Inflammatory macrophage treated with lipopolysaccharide for 4 hours (primary cell): ENCODE results near the gene LIPT2.

Experiments
- DNase-seq: peaks from one replicate; pipeline ENCODE4 v3.0.0-alpha.2; 2020

The LIPT2 gene

DNA sequence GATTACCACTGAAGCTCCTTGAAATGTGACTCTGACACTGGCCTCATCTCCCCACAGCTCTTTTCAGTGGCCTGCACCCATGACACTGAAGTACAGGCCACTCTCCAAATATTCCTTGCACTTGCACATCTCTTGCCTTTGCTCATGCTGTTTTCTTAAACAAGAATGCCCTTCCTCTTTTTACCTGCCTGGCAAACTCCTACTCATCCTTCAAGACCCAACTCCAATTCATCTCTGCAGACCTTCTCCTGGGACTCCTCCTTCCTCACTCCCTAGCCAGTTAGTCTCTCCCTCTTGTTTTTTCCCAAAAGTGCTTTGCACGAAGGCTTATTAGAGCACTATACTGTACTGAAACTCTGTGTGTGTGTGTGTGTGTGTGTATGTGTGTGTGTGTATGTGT, 28.8 kb downstream of the LIPT2 start:
- DNase-seq = no peak

GRCh38 chr11:74463216-74463615, 30.3 kb downstream of the LIPT2 start:
- DNase-seq = no peak

DNA sequence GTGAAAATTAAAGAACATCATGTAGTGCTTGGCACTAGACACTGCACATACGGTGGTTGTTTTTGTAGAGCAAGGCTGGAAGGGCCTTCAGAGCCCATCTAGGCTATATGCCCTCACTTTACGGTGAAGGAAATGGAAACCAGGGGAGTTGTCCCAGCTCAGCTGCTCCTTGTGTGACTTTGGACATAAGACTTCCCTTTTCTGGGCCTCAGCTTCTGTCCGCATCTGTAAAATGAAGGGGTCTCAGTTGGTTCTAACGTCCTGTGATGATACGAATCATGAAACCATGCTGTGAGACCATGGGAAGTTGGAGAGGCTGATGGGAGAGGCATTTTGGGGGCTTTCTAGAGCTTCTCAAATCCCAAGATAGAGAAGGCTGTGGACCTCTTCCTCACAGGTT, 30.9 kb downstream of the LIPT2 start:
- peak; percentile 42 for DNase-seq

- DNase-seq = peak; percentile 89
These were observed 31.5 kb downstream of the LIPT2 start for GRCh38 chr11:74462009-74462408.

GRCh38 chr11:74460481-74461154, 32.9 kb downstream of the LIPT2 start:
- peak; percentile 78 for DNase-seq

GRCh38 chr11:74460065-74460464, 33.5 kb downstream of the LIPT2 start:
- no peak for DNase-seq

GRCh38 chr11:74459584-74459983, 33.9 kb downstream of the LIPT2 start:
- no peak for DNase-seq

DNA sequence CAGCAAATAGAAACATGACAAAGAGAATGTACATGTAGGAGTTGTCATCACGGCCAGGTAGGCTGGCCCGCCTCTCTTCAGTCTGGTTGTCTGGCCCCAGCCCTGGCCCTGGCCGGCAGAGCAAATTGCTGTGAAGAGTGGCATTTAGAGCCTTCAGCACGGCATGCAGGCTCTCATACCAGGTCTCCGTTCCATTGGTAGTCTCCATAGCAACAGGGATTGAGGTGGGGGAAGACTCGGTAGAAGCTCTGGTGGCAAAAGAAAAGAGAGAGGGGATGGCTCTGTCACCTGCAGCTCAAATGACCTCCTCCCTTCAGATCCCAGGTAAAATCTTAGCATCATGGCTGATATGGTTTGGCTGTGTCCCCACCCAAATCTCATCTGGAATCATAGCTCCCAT, 36.2 kb downstream of the LIPT2 start:
- no peak for DNase-seq

DNA sequence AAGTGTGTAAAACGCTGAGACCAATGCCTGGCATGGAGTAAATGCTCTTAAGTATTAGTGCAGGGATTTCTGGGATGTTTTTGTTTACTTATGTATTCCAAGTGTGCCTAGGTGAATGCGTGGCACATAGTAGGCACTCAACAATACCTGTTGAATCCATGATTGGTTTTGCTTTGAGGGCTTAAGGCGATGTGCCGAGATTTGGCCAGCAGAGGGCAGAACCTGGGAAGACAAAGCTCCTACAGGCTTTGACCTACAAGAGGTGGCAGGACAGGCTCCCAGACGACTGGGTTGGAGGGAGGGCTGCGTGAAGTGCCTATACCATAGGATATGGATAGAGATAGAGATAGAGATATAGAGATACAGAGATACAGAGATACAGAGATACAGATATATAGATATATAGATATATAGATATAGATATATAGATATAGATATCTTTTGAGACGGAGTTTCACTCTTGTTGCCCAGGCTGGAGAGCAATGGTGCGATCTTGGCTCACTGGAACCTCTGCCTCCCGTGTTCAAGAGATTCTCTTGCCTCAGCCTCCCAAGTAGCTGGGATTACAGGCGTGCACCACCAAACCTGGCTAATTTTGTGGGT, 40.0 kb downstream of the LIPT2 start:
- peak; percentile 70 for DNase-seq

DNA sequence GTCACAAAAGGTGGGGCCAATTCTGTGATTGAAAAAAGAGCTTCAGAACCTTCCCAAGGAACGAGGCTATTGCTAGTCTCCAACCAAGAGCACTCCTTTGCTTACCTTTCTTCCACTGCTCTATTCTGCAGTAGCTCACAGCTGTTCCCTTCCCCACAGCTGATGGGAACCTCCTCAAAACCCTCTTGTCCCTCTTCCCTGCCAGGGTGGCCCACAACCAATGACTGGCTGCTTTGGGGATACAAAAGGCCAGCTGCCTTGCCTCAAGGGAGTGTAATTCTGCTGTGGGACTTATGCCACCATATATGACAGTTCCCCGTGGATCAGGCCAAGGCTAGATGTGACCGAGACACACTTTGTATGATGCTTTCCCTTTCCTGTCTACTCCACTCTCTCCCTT, 41.2 kb downstream of the LIPT2 start:
- no peak for DNase-seq

DNA sequence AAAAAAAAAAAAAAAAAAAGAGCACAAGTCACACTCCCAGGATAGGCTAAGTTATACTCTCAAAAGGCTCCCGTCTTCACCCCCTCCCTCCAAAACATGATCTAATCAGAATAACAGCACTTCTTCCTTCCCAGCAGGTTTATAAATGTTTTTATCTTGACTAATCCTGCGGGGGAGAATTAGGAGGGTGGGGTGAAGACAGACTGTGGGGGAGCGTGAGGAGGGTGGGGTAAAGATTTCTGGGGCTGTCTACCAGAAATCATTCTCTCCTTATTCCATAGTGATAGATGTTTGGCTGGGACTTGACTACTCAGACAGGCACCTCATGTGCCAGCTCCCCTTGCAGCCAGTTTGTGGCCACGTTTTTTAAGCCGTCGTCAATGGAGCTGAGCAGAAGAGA, 43.2 kb downstream of the LIPT2 start:
- no peak for DNase-seq

DNA sequence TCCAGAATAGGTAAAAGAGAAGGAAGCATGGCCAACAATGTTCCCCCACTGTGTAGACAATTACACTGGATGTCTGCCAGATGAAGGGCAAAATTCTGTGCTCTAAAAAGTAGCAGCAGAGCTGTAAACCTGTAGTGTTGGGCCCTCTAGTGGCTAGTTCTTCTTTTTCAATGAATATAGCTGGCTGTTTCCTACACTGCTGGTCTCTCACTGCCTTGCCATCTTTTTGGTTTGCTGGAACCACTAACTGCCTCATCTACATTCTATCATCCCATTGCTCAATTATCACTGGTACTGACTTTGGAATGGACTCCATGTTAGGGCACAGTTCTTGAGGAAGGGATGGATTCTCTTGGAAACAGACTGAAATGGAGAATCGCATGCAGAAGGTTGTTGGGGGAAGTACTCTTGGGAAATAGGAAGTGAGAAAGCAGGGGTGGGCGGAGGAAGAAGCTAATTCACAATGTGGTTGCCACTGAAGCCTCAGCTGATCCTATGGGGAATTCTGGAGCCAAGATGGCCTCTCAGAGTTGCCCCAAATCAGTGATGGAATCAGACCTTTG, 44.1 kb downstream of the LIPT2 start:
- DNase-seq = peak; percentile 92

DNA sequence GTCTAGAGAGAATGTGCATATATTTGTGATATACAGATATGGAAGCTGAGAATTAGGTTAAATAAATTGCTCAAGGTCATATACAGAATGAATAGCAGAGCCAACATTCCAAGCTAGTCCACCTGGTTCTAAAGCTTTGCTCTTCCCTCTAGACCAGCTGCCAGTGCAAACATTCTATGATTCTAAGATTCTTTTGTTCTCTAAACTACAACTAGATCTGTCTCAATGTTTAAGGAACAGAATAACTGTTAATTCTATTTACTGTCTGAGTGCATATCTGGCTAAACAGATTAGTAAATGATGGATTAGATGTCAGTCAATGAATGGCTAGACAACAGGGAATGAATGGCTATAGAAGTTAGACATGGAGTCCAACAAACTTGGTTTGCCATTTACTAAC, 45.8 kb downstream of the LIPT2 start:
- no peak for DNase-seq

GRCh38 chr11:74446532-74446938, 47.0 kb downstream of the LIPT2 start:
- DNase-seq = no peak

GRCh38 chr11:74444173-74444826, 49.2 kb downstream of the LIPT2 start:
- no peak for DNase-seq

GRCh38 chr11:74443071-74443864, 50.3 kb downstream of the LIPT2 start:
- no peak for DNase-seq

- DNase-seq = no peak
These were observed 50.9 kb downstream of the LIPT2 start for GRCh38 chr11:74442636-74443035.
